Endothelial cell of umbilical vein (primary cell): ENCODE measurements around the gene ATP8A2. TPM values are rescaled to one million over a fixed set of nuclear protein-coding genes. Genes with fewer than 3 reads are reported as not detected.

Experiments
- BruUV-seq: library from RNA; stranded (reverse); fragments of 400-500 nt; replicated peaks from 2 replicates; lab custom pipeline; 2021; lab: Mats Ljungman, UMichigan
- CTCF ChIA-PET: fragments of 300-600, 350-600 bp; sonication (Branson Sonifier 250); formaldehyde crosslinking; loops from one replicate; lab custom pipeline; 2021; ENCODE audit warnings: antibody characterized with exemption, inconsistent platforms; lab: Charles Lee
- POLR2A ChIA-PET: fragments of 300-600, 350-600 bp; sonication (Branson Sonifier 250); formaldehyde crosslinking; loops from one replicate; lab custom pipeline; 2021; ENCODE audit warnings: antibody characterized with exemption, inconsistent platforms; lab: Charles Lee
- DNase-seq: peaks from one replicate; pipeline ENCODE4 v3.0.0-alpha.2; 2011; ENCODE audit warnings: low read depth, low spot score
- FAIRE-seq: peaks from 2 replicates; lab custom pipeline; 2011; peaks lifted over from hg19 to GRCh38; lab: Jason Lieb, UNC
- H2AFZ ChIP-seq: 2 replicates; pipeline ENCODE4 v1.6.0; 2012; ENCODE audit warnings: low read depth, low read length, control low read depth, inconsistent platforms
- H3K27ac ChIP-seq: 2 replicates; pipeline ENCODE4 v1.5.1; 2011; ENCODE audit warnings: low read depth, mild to moderate bottlenecking, control low read depth, low read length, moderate library complexity; ENCODE audit not compliant: insufficient read depth
- H3K27me3 ChIP-seq, 2 experiments: 2 replicates each; pipeline versions ENCODE4 v1.6.0 to v1.6.1; 2011; ENCODE audit warnings: low read length in 2 of 2, mixed read lengths in 1 of 2; ENCODE audit not compliant: control insufficient read depth in 2 of 2, insufficient read depth in 2 of 2
- H3K36me3 ChIP-seq, 2 experiments: 2 replicates in 1 of 2; 3 replicates in 1 of 2; pipeline ENCODE4 v1.5.1; 2011; ENCODE audit warnings: low read length in 2 of 2, mild to moderate bottlenecking in 1 of 2, moderate library complexity in 1 of 2; ENCODE audit not compliant: control insufficient read depth in 2 of 2, insufficient read depth in 2 of 2; ENCODE audit errors: extremely low read depth in 1 of 2
- H3K4me1 ChIP-seq: 3 replicates; pipeline ENCODE4 v1.5.1; 2011; ENCODE audit warnings: mild to moderate bottlenecking, low read length; ENCODE audit not compliant: control insufficient read depth, insufficient read depth; ENCODE audit errors: extremely low read depth
- H3K4me2 ChIP-seq: 2 replicates; pipeline ENCODE4 v1.6.1; 2011; ENCODE audit warnings: low read length, control low read depth, mixed read lengths; ENCODE audit not compliant: insufficient read depth
- H3K4me3 ChIP-seq, 3 experiments: fragments of 200-600 bp in 1 of 3; sonication (generic), shearing (Covaris generic) in 1 of 3; replicated peaks in 1 of 3; 2 replicates each; pipeline ENCODE4 v1.5.1; 2011 to 2016; ENCODE audit warnings: control low read depth in 3 of 3, low read length in 3 of 3, mild to moderate bottlenecking in 2 of 3, inconsistent platforms in 1 of 3, low read depth in 1 of 3, moderate library complexity in 1 of 3; ENCODE audit not compliant: insufficient read depth in 1 of 3
- H3K79me2 ChIP-seq: 2 replicates; pipeline ENCODE4 v1.6.0; 2012; ENCODE audit warnings: low read length, inconsistent platforms; ENCODE audit not compliant: control insufficient read depth, insufficient read depth
- H3K9ac ChIP-seq: replicated peaks from 2 replicates; pipeline ENCODE3; 2011; ENCODE audit warnings: low read length, control low read depth; ENCODE audit not compliant: insufficient read depth; ENCODE audit errors: extremely low read depth
- H3K9me1 ChIP-seq: replicated peaks from 3 replicates; pipeline ENCODE4 v1.6.0; 2011; ENCODE audit warnings: mild to moderate bottlenecking, low read length; ENCODE audit not compliant: control insufficient read depth, insufficient read depth; ENCODE audit errors: extremely low read depth
- H3K9me3 ChIP-seq: replicated peaks from 2 replicates; pipeline ENCODE4 v1.5.1; 2012; ENCODE audit warnings: low read length, inconsistent platforms; ENCODE audit not compliant: control insufficient read depth, insufficient read depth
- H4K20me1 ChIP-seq: replicated peaks from 2 replicates; pipeline ENCODE3; 2011; ENCODE audit warnings: mild to moderate bottlenecking, low read length; ENCODE audit not compliant: control insufficient read depth, insufficient read depth; ENCODE audit errors: extremely low read depth
- GATA2 ChIP-seq: IDR thresholded peaks from 2 replicates; pipeline ENCODE4 v1.7.0; 2011; ENCODE audit warnings: low read depth, mild to moderate bottlenecking, moderate library complexity, mixed read lengths, low read length; ENCODE audit not compliant: insufficient read length, insufficient read depth
- JUN ChIP-seq: IDR thresholded peaks from 2 replicates; pipeline ENCODE4 v1.6.1; 2011; ENCODE audit warnings: borderline replicate concordance, low read depth; ENCODE audit not compliant: insufficient read length, insufficient read depth
- POLR2AphosphoS5 ChIP-seq: IDR thresholded peaks from 2 replicates; pipeline ENCODE4 v1.6.1; 2012; ENCODE audit warnings: low read depth, mild to moderate bottlenecking, control low read depth, low read length, moderate library complexity; ENCODE audit not compliant: insufficient read depth
- dilution Hi-C: fragments of 300-500 bp; cut with MboI; formaldehyde crosslinking; loops from one replicate; pipeline ENCODE4 v1.15.0; 2019; ENCODE audit warnings: low sequenced_read_pairs; ENCODE audit not compliant: extremely low pct_ligation_motif_present
- intact Hi-C: fragments of 100-400 bp; cut with micrococcal nuclease; formaldehyde crosslinking; loops from one replicate; pipeline ENCODE4 v1.10.0; 2022
- polyA plus RNA-seq, 4 experiments: library from polyadenylated mRNA; depleted of rRNA in 3 of 4; stranded (reverse) in 3 of 4; unstranded in 1 of 4; fragments of >200 nt; gene quantifications; 2 replicates each; pipeline versions ENCODE4 v1.2.1 to v1.2.3, GENCODE V29; 2011 to 2012; ENCODE audit warnings: missing spikeins in 1 of 4
- total RNA-seq: library from RNA; stranded (reverse); gene quantifications from 2 replicates; pipeline ENCODE4 v1.2.3, GENCODE V29; 2021
- TF ChIP-seq, protein P1 (sequence below): IDR thresholded peaks from 2 replicates; pipeline ENCODE4 v1.6.1; 2011; ENCODE audit not compliant: insufficient read depth, insufficient read length
- TF ChIP-seq, protein P2 (sequence below), 2 donors: IDR thresholded peaks; 1 replicate in 1 of 2; 2 replicates in 1 of 2; pipeline ENCODE4 v1.5.1; 2011; ENCODE audit warnings: low read length in 2 of 2, mild to moderate bottlenecking in 2 of 2, moderate library complexity in 2 of 2, control low read depth in 1 of 2, inconsistent platforms in 1 of 2, low read depth in 1 of 2; ENCODE audit not compliant: insufficient read depth in 1 of 2; ENCODE audit errors: extremely low read depth in 1 of 2

Gene ATP8A2
- total and polyA plus RNA-seq, 2 donors (not counting 3 experiments of a cell fraction or from before 2014, with no cell fraction given): 0.11 to 0.49 TPM

DNA sequence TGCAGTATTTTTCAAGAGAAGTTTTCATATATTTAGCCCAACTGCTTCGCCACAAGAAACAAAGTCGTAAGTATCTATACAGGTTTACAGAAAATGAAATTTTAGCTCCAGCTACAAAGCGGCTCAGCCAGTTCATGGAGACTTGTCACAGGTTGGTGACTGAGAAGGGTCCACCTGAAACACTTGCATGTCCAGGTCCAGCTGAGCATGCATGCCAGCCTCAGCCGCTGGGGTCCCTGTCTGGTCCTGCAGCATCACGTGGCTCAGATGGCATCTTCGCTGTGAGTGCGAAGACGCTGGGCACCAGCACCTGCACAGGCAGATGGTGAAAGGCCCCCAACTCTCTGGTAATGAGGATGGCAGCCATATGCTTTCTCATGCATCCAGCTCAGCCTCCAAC lies 616.2 kb downstream of the ATP8A2 start:
- Histone ChIP-seq H3K9me1 (no peaks in the 10 kb centered on the region), H3K9me3 (no peaks in the 10 kb centered on the region), H4K20me1 (no peaks in the 10 kb centered on the region), H3K27ac (no peak overlapping the region), H3K4me3 (no peak overlapping the region), H3K4me1 (no peaks in the 10 kb centered on the region), H3K36me3 (no peaks in the 10 kb centered on the region), H3K9ac (no peak overlapping the region), H3K4me2 (no peak overlapping the region), H3K79me2 (no peaks in the 10 kb centered on the region), H3K27me3 (no peaks in the 10 kb centered on the region), H2AFZ (no peak overlapping the region)
- intact Hi-C loops: no loop called here
- TF ChIP-seq POLR2AphosphoS5 (no peak), JUN (no peak), GATA2 (no peak)
- TF ChIP-seq, protein P1, sequence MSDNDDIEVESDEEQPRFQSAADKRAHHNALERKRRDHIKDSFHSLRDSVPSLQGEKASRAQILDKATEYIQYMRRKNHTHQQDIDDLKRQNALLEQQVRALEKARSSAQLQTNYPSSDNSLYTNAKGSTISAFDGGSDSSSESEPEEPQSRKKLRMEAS: no peak
- TF ChIP-seq, protein P2, sequence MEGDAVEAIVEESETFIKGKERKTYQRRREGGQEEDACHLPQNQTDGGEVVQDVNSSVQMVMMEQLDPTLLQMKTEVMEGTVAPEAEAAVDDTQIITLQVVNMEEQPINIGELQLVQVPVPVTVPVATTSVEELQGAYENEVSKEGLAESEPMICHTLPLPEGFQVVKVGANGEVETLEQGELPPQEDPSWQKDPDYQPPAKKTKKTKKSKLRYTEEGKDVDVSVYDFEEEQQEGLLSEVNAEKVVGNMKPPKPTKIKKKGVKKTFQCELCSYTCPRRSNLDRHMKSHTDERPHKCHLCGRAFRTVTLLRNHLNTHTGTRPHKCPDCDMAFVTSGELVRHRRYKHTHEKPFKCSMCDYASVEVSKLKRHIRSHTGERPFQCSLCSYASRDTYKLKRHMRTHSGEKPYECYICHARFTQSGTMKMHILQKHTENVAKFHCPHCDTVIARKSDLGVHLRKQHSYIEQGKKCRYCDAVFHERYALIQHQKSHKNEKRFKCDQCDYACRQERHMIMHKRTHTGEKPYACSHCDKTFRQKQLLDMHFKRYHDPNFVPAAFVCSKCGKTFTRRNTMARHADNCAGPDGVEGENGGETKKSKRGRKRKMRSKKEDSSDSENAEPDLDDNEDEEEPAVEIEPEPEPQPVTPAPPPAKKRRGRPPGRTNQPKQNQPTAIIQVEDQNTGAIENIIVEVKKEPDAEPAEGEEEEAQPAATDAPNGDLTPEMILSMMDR (IDR thresholded peaks at IDR 0.05; ENCODE audit: extremely low read depth in 1 of 2, insufficient read depth in 1 of 2, low read depth in 1 of 2, low read length in 2 of 2): no peak
- CTCF ChIA-PET: interaction anchor here (0.9 to 1.4 kb wide), 4 partner anchors 11 to 74 kb away, joined by 3 to 4 read pairs (median 3); no protein-coding TSS in a partner anchor
- POLR2A ChIA-PET: no interaction called here
- no TSS peak for BruUV-seq
- dilution Hi-C loops: no loop called here
- FAIRE-seq (no peak), DNase-seq (no peak)
